GM10248 (cell line): ENCODE results near the gene SPRR1A.

Experiments used
- CTCF ChIA-PET: fragments of 300-600 bp; sonication (Branson Sonifier 250); formaldehyde crosslinking; extraction: SDS; loops from one replicate; lab custom pipeline; 2021; ENCODE audit warnings: antibody characterized with exemption; lab: Yijun Ruan, JAX
- POLR2A ChIA-PET: fragments of 350-650 bp; sonication (Branson Sonifier 250); formaldehyde crosslinking; extraction: SDS; loops from one replicate; lab custom pipeline; 2020; ENCODE audit warnings: antibody characterized with exemption; lab: Yijun Ruan, JAX
- DNase-seq: peaks from one replicate; pipeline ENCODE4 v3.0.0; 2012; ENCODE audit errors: extremely low spot score
- TF ChIP-seq, protein P1 (sequence below): IDR thresholded peaks from 2 replicates; pipeline ENCODE4 v1.5.1; 2012; ENCODE audit warnings: mild to moderate bottlenecking, low read depth; ENCODE audit errors: extremely low read depth, missing control alignments, control extremely low read depth

SPRR1A gene

DNA sequence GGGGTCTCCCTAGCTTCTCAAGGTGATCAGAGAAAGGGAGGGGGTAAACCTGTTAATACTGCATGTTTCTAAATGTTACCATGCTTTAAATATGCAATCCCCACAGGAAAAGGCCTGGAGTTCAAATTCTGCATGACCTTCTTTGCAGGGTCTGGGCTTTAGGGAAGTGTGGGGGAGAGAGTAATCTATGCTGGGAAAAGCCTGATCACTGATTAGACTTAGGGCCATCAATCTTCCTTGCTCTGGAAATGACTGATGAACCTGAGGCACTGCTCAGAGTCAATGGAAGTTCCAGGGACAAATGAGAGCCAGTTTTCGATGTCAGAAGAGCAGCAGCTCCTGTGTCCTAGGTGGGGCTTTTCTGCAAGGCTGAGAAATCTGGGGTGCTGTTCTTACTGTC is 3.2 kb upstream of the SPRR1A start:
- TF ChIP-seq, protein P1, sequence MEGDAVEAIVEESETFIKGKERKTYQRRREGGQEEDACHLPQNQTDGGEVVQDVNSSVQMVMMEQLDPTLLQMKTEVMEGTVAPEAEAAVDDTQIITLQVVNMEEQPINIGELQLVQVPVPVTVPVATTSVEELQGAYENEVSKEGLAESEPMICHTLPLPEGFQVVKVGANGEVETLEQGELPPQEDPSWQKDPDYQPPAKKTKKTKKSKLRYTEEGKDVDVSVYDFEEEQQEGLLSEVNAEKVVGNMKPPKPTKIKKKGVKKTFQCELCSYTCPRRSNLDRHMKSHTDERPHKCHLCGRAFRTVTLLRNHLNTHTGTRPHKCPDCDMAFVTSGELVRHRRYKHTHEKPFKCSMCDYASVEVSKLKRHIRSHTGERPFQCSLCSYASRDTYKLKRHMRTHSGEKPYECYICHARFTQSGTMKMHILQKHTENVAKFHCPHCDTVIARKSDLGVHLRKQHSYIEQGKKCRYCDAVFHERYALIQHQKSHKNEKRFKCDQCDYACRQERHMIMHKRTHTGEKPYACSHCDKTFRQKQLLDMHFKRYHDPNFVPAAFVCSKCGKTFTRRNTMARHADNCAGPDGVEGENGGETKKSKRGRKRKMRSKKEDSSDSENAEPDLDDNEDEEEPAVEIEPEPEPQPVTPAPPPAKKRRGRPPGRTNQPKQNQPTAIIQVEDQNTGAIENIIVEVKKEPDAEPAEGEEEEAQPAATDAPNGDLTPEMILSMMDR: no peak
- POLR2A ChIA-PET: no interaction called here
- CTCF ChIA-PET: interaction anchor here (1.2 to 2.4 kb wide), 2 partner anchors 11 to 20 kb away, joined by 3 to 7 read pairs; no protein-coding TSS in a partner anchor
- DNase-seq: no peak

- no peak for DNase-seq
- CTCF ChIA-PET: interaction anchor here (1.2 to 2.4 kb wide), 2 partner anchors 10 to 19 kb away, joined by 3 to 7 read pairs; no protein-coding TSS in a partner anchor
- TF ChIP-seq, protein P1: no peak
- POLR2A ChIA-PET: no interaction called here
Observed at GRCh38 chr1:152981146-152981871, 2.6 kb upstream of the SPRR1A start.

GRCh38 chr1:152982076-152982475 is 1.8 kb upstream of the SPRR1A start:
- ChIA-PET POLR2A (no interaction called here), CTCF (interaction anchor here (2.4 kb wide), 1 partner anchor 10 kb away, joined by 7 read pairs; no protein-coding TSS in a partner anchor)
- TF ChIP-seq, protein P1: no peak
- no peak for DNase-seq

- TF ChIP-seq, protein P1: no peak
- CTCF ChIA-PET: interaction anchor here (1.8 kb wide), 1 partner anchor 16 kb away, joined by 4 read pairs; no protein-coding TSS in a partner anchor
- POLR2A ChIA-PET: no interaction called here
- DNase-seq: no peak
Observed at GRCh38 chr1:152983234-152983633, 647 bp upstream of the SPRR1A start.

GRCh38 chr1:152986578-152986977 is 2.7 kb downstream of the SPRR1A start:
- POLR2A ChIA-PET: no interaction called here
- CTCF ChIA-PET: no interaction called here
- DNase-seq: no peak
- TF ChIP-seq, protein P1: no peak

- TF ChIP-seq, protein P1: no peak
- ChIA-PET CTCF (no interaction called here), POLR2A (no interaction called here)
- DNase-seq: no peak
Observed at GRCh38 chr1:152993186-152993585, 9.3 kb downstream of the SPRR1A start.

DNA sequence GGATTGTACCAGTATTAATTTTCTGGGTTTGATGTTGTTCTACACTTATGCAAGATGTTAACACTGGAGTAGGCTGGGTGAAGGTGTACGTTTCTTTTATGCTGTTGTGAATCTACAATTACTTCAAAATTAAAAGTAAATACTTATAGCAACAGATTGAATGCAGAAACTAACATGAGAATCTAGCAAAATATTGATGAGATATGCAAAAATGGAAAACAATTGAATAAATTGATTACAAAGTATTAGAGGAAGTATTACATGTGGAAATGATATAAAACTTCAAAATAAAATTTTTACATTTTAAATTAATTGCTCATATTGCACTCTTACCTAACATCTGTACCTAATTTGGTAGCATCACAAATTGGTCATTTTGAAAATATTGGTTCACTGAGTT is 12.0 kb downstream of the SPRR1A start:
- CTCF ChIA-PET: no interaction called here
- no peak for DNase-seq
- POLR2A ChIA-PET: no interaction called here
- TF ChIP-seq, protein P1: no peak
